Heart right ventricle (tissue), 16 donors: ENCODE results near the gene BNC2. TPM values are rescaled to one million over a fixed set of nuclear protein-coding genes. Genes with fewer than 3 reads are reported as not detected.

Experiments used
- ATAC-seq, 8 donors: fragments of 200-7000 bp; cut with Tn5 transposase; one replicate each; pipeline ENCODE4 v1.9.1; 2020; ENCODE audit warnings: mild to moderate bottlenecking in 8 of 8, moderate library complexity in 8 of 8, moderate number of reproducible peaks in 1 of 8
- DNase-seq, 2 donors: peaks; one replicate each; pipeline ENCODE4 v3.0.0-alpha.2; 2020
- H3K27ac ChIP-seq, 10 donors: fragments of 200-600 bp; sonication (generic) in 2 of 10; one replicate each; pipeline versions ENCODE4 v1.5.0 to v1.8.0; 2020 to 2022; ENCODE audit warnings: mild to moderate bottlenecking in 3 of 10
- H3K27me3 ChIP-seq, 7 donors: fragments of 200-600 bp; one replicate each; pipeline ENCODE4 v1.8.0; 2021 to 2022; ENCODE audit warnings: mild to moderate bottlenecking in 2 of 7
- H3K36me3 ChIP-seq, 9 donors: fragments of 200-600 bp; sonication (generic) in 1 of 9; one replicate each; pipeline versions ENCODE4 v1.5.0 to v1.8.0; 2020 to 2022; ENCODE audit warnings: mild to moderate bottlenecking in 2 of 9
- H3K4me1 ChIP-seq, 9 donors: fragments of 200-600 bp; sonication (generic) in 1 of 9; one replicate each; pipeline versions ENCODE4 v1.5.0 to v1.8.0; 2020 to 2022; ENCODE audit warnings: mild to moderate bottlenecking in 4 of 9
- H3K4me3 ChIP-seq, 10 donors: fragments of 200-600 bp; sonication (generic) in 2 of 10; one replicate each; pipeline versions ENCODE4 v1.5.0 to v1.8.0; 2020 to 2022; ENCODE audit warnings: mild to moderate bottlenecking in 7 of 10, moderate library complexity in 2 of 10
- H3K9me3 ChIP-seq, 11 donors: fragments of 200-600 bp in 10 of 11; sonication (generic) in 2 of 11; one replicate each; pipeline versions ENCODE4 v1.5.0 to v1.8.0; 2013 to 2022; ENCODE audit warnings: mild to moderate bottlenecking in 2 of 11, control low read depth in 1 of 11, moderate library complexity in 1 of 11
- WGBS, 2 donors: extraction: QIAGEN DNeasy Blood & Tissue Kit; methylation state at CpG; one replicate each; pipeline ENCODE4 v1.1.7; 2013; ENCODE audit warnings: inconsistent platforms in 1 of 2; 5-methylcytosine and 5-hydroxymethylcytosine counted together
- intact Hi-C, 10 donors: fragments of 100-400 bp; cut with DNase I; formaldehyde crosslinking; loops; one replicate each; pipeline versions ENCODE4 v1.11.1 to v1.14.2; 2022
- polyA plus RNA-seq, 2 donors: library from polyadenylated mRNA; stranded (reverse); fragments of 200-250 nt; gene quantifications; one replicate each; pipeline ENCODE4 v1.2.3, GENCODE V29; 2013
- total RNA-seq, 10 donors: library from RNA; stranded (reverse); fragmentation: NEBNext Ultra II Directional in 3 of 10; extraction: Animal tissue kit (Norgen Biotek cat#: 25700) in 3 of 10; gene quantifications; one replicate each; pipeline versions ENCODE4 v1.2.1 to v1.2.4, GENCODE V29; 2021 to 2023
- TF ChIP-seq, protein P1 (sequence below), 9 donors: fragments of 200-600 bp; sonication (generic) in 2 of 9; IDR thresholded peaks; one replicate each; pipeline versions ENCODE4 v1.5.0 to v1.8.0; 2021 to 2022; ENCODE audit warnings: antibody characterized with exemption in 9 of 9, mild to moderate bottlenecking in 5 of 9, moderate library complexity in 1 of 9
- donor health status: Arrhythmogenic right ventricular cardiomyopathy.
- donor health status: ischemic (EF 13 %, LVEDD 7.1; RV severe dilation, severe dysfunction).
- donor health status: healthy with polysubstance abuse.
- donor health status: DM: no; HTN: yes; CAD: no.
- donor health status: DM: no; HTN: no; CAD: no.
- donor health status: ischemic (EF 25% LVEDD 6.9; RV normal size, moderate dysfunction).
- donor health status: ischemic (EF 25% LVEDD 5.7; RV mildly dilated, moderate dysfunction).
- donor health status: healthy.
- donor health status: DM: yes; HTN: yes; CAD: no.
- donor health status: Ischemic cardiomyopathy.
- donor health status: ischemic (EF 35%, LVEDD 5.7; RV mildly dilated, moderate dysfunction).
- donor health status: nonischemic (EF 11% LVEDD 7.7; RV severe dilation, severe dysfunction).
- donor health status: DM: yes; HTN: yes; CAD: no.
- donor health status: PGD.
- donor health status: ischemic (EF 29% LVEDD 5.4; RV normal size, mild dysfunction).
- donor health status: nonischemic (EF 23%, LVEDD 6.1; RV moderate dilation, normal function).

Gene BNC2
- total and polyA plus RNA-seq, 12 donors: 0.49 to 7.3 (median 3.2) TPM

DNA sequence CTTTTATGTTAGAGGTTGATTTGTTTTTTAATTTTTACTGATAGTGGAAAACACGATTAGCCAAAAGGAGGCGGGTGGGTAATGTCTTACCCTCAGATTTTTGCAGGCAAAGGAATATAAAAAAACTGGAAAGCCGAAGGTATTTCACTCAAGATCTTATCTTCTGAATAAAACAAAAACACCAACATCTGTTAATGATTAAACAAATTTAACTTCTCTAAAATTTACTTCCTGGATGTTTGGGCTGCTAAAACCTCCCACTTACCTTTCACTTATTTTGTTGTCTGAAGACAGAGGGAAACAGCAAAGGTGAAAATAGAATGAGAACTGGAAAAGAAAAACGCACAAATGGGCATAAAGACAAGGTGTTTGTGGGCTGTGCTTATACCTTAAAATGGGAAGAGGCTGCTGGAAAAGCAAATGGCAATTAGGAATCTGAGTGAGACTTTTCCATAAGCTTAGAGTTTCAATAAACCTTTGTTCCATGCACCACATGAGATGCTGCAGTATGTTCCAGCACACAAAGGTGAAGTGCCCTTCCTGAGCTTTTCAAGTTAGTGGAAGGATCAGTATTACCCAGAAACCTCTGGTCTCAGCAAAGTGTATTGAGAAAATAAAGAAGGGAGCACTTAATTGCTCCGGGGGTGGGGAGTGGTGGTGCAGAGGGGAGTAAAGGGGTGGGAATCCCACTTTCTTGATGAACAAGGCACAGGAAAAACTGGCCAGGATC, 298.3 kb downstream of the BNC2 start:
- intact Hi-C loops: no loop called here
- no peak for DNase-seq
- TF ChIP-seq, protein P1, sequence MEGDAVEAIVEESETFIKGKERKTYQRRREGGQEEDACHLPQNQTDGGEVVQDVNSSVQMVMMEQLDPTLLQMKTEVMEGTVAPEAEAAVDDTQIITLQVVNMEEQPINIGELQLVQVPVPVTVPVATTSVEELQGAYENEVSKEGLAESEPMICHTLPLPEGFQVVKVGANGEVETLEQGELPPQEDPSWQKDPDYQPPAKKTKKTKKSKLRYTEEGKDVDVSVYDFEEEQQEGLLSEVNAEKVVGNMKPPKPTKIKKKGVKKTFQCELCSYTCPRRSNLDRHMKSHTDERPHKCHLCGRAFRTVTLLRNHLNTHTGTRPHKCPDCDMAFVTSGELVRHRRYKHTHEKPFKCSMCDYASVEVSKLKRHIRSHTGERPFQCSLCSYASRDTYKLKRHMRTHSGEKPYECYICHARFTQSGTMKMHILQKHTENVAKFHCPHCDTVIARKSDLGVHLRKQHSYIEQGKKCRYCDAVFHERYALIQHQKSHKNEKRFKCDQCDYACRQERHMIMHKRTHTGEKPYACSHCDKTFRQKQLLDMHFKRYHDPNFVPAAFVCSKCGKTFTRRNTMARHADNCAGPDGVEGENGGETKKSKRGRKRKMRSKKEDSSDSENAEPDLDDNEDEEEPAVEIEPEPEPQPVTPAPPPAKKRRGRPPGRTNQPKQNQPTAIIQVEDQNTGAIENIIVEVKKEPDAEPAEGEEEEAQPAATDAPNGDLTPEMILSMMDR (IDR thresholded peaks at IDR 0.05): no peak
- no peak for ATAC-seq
- H3K27me3 ChIP-seq: peaks cover 0 to 34% (median 3%) of the 10 kb centered on the region in 7 donors
- H3K9me3 ChIP-seq: no peaks in the 10 kb centered on the region
- no peak overlapping the region for H3K4me3 ChIP-seq
- no peak overlapping the region for H3K27ac ChIP-seq
- peaks cover 0 to 6% (median 0%) of the 10 kb centered on the region in 9 donors for H3K4me1 ChIP-seq
- WGBS, 2 donors: 62 to 69% methylated on average over 5 of the region's 5 CpGs
- no peaks in the 10 kb centered on the region for H3K36me3 ChIP-seq

DNA sequence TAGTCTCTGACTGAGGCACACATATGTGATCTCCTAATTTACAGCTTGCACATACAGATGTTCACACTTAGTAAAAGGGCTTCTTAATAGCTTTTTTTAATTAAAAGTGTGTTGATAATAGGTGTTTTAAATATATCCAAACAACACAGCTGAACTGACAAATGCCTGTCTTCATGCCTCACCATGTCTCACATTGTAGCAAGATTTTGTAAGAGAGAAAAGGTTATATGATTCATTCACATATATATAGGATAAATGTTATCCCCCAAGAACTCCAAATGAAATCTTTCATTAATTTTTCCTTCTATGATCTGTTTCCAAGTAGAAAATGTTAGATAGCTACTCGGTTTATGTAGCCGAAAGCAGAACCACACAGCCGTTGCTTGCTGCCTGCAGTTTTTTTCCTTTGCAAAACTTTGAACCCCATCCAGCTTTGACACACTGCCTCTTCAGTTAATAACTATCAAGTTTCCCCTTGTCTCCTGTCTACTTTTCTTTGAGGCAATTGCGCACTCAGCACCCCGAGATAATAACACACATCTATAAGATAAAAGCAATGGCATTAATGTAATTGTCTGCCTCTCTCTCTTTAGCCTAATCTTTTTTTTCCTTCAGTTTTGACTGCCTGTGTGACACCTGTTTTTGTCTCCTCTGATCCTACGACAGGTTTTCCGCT, 299.2 kb downstream of the BNC2 start:
- intact Hi-C loops: no loop called here
- WGBS, 2 donors: 45 to 56% methylated on average over 7 of the region's 7 CpGs
- H3K4me3 ChIP-seq: no peak overlapping the region
- H3K4me1 ChIP-seq: peaks cover 0 to 6% (median 0%) of the 10 kb centered on the region in 9 donors
- TF ChIP-seq, protein P1 (IDR thresholded peaks at IDR 0.05): no peak
- no peaks in the 10 kb centered on the region for H3K9me3 ChIP-seq
- H3K36me3 ChIP-seq: no peaks in the 10 kb centered on the region
- ATAC-seq (no peak), DNase-seq (no peak)
- H3K27ac ChIP-seq: no peak overlapping the region
- peaks cover 0 to 34% (median 3%) of the 10 kb centered on the region in 7 donors for H3K27me3 ChIP-seq

DNA sequence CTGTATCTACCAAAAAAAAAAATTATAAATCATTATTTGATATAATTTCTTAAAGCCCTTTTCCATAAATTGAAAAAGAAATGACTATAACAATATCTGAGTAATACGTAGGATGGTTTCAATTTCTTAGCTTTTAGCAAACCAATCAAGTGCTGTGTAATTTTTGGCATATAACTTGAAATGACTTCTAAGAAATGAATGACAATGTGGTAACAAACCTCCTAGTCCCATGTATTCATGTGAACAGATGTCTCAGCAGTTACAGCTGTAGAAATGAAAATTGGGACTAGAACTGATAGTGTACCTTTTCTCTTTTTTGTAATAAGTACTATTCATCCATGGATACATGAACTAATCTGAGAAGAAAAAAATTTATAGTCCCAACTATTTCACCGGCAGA, 307.0 kb downstream of the BNC2 start:
- ATAC-seq (no peak), DNase-seq (no peak)
- no peak overlapping the region for H3K27ac ChIP-seq
- no peak overlapping the region for H3K4me3 ChIP-seq
- no peaks in the 10 kb centered on the region for H3K9me3 ChIP-seq
- TF ChIP-seq, protein P1 (IDR thresholded peaks at IDR 0.05): no peak
- no peaks in the 10 kb centered on the region for H3K36me3 ChIP-seq
- H3K4me1 ChIP-seq: no peaks in the 10 kb centered on the region
- intact Hi-C loops: no loop called here
- WGBS, 2 donors: 95 to 97% methylated on average over 2 of the region's 2 CpGs
- peaks cover 0 to 2% (median 0%) of the 10 kb centered on the region in 7 donors for H3K27me3 ChIP-seq

DNA sequence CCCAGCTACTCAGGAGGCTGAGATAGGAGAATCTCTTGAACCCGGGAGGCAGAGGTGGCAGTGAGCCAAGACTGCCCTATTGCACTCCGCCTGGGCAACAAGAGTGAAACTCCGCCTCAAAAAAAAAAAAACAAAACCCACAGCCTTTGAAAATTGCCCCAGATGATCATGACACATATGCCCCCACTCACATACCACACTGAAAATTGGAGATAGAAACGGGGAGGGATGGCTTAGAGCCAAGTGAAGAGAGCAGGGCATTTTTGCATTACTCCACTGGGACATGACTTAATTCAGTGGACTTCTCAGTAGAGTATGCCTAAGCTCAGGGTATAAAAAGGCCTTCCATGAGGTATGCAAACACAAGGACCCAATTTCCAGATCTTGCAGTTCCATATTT, 309.3 kb downstream of the BNC2 start:
- WGBS, 2 donors: 72 to 73% methylated on average over 4 of the region's 4 CpGs

More for the DNA sequence above, 309.3 kb downstream of the BNC2 start:
- Histone ChIP-seq H3K27ac (no peak overlapping the region), H3K9me3 (no peaks in the 10 kb centered on the region), H3K27me3 (no peaks in the 10 kb centered on the region), H3K4me3 (no peak overlapping the region), H3K4me1 (no peaks in the 10 kb centered on the region), H3K36me3 (no peaks in the 10 kb centered on the region)
- ATAC-seq (no peak), DNase-seq (no peak)
- intact Hi-C loops: no loop called here
- TF ChIP-seq, protein P1 (IDR thresholded peaks at IDR 0.05): no peak
